Measurements from ENCODE around the gene COMMD4.
"Not testable (repeated sequence)": the region's sequence is repeated elsewhere in the genome, so short reads cannot be mapped to it uniquely, and the experiment has no call there.

Gene COMMD4

GRCh38 chr15:75383986-75384385, 48.1 kb downstream of the COMMD4 start:
- DNase-seq, result not testable (repeated sequence)

Measured in C1 segment of cervical spinal cord (tissue), 14 donors.